ENCODE data around the gene CD164L2.

DNA sequence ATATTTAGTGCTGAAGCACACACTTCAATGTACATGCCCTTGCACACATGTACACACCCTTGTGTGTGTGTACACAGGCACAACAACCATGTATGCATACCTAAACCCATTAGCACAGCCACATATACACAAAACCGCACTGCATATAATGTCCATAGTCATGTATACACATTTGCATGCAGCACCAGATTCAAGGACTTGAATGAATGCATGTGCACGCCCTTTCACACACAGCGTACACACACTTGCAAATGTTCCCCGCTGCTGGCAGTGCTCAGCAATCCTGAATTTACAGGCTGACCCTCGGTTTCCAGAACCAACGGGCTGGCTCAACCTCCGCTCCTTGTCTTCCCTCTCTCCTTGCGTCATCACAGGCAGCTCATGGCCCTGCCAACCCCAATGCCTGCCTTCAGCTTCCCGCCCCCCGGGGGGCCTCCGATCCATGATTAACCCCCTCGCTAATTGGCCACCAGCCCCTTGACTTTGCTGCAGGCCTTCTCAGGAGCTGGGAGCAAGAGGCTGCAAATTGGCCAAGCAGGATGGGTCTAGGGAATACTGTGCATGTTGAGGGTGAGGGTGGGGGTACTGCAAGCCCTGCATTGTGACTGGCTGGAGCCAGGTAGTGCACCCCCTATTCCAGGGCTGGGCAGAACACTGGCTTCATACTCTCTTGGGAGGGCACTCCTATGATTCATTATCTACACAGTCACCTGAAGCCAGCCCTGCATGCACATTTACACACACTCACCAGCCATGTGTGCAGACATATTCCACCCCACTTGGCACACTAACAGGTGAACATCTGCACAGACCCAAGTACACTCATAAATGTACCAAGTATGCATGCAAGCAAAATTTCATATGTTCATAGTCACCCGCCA lies 17.2 kb upstream of the CD164L2 start:
- TF ChIP-seq, protein P1, sequence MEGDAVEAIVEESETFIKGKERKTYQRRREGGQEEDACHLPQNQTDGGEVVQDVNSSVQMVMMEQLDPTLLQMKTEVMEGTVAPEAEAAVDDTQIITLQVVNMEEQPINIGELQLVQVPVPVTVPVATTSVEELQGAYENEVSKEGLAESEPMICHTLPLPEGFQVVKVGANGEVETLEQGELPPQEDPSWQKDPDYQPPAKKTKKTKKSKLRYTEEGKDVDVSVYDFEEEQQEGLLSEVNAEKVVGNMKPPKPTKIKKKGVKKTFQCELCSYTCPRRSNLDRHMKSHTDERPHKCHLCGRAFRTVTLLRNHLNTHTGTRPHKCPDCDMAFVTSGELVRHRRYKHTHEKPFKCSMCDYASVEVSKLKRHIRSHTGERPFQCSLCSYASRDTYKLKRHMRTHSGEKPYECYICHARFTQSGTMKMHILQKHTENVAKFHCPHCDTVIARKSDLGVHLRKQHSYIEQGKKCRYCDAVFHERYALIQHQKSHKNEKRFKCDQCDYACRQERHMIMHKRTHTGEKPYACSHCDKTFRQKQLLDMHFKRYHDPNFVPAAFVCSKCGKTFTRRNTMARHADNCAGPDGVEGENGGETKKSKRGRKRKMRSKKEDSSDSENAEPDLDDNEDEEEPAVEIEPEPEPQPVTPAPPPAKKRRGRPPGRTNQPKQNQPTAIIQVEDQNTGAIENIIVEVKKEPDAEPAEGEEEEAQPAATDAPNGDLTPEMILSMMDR (IDR thresholded peaks at IDR 0.05), result no peak
- TF ChIP-seq POLR2A (IDR thresholded peaks at IDR 0.05), result no peak

Measured in thyroid gland (tissue), 4 donors.